ENCODE measurements around the gene FPR3. TPM values are rescaled to one million over a fixed set of nuclear protein-coding genes. Genes with fewer than 3 reads are reported as not detected.

FPR3 gene
- polyA plus RNA-seq, 1 donor from 2014 or later = not detected

DNA sequence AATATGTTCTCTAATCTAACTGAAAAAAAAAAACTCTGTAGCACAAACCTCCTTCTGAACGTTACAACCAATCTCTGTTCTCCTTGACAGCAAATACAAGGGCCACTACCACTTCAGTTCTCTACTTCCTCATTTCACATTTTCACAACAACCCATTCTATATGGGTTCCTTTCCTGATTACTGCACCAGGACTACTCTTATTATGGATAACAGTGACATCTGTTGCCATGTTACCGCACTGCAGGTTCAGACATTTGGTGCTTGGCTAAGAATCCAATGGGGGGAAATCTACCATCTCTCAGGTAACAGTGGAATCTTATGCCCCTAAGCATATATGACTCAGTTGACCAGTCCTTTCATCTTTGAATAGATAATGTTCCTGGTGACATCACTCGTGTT, 11.6 kb upstream of the FPR3 start:
- peaks cover 8% of the 10 kb centered on the region for H3K27me3 ChIP-seq (ENCODE audit: insufficient read depth, low read depth, low read length)

DNA sequence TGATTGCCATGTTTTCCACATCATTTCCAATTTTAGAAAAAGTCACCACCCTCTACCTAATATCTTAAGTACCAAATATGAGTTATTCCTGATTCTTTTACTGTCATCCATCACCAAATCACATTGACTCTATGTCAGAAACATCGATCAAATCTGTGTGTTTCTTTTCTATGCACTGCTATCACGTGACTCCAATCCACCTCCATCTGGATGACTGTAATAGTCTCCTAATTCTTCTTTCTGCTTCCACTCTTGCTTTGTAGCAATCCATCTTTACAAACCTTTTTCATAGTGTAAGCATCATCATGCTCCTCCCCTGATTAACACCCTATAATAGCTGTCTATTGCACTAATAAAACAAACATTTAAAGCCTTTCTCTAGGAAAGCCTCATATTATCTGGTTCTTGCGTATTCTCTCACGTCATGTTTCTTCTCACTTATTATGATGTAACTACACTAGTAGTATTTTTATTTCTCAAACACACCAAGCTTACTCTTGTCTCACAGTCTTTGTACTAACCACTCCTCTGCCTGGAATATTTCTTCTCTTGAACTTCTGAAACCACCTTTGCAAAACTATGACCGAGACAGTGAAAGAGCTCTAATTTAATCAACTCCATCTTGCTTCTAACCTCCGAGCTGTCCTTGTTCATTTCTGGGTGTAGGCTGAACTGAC, 10.7 kb upstream of the FPR3 start:
- Histone ChIP-seq H3K9ac (ENCODE audit: low read length) (no peak overlapping the region), H3K27ac (ENCODE audit: low read length) (no peak overlapping the region), H2AFZ (ENCODE audit: low read depth, low read length) (no peak overlapping the region), H3K4me3 (ENCODE audit: low read length) (no peak overlapping the region), H3K79me2 (replicated peaks; ENCODE audit: insufficient read depth, low read length) (no peaks in the 10 kb centered on the region), H3K36me3 (ENCODE audit: insufficient read depth, low read length) (no peaks in the 10 kb centered on the region), H4K20me1 (ENCODE audit: insufficient read depth) (no peaks in the 10 kb centered on the region), H3F3A (ENCODE audit: insufficient read depth, low read length, poor library complexity, severe bottlenecking) (no peaks in the 10 kb centered on the region), H3K9me2 (ENCODE audit: insufficient read depth, low read length) (no peaks in the 10 kb centered on the region), H3K27me3 (ENCODE audit: insufficient read depth, low read depth, low read length) (peaks cover 8% of the 10 kb centered on the region), H3K9me3 (ENCODE audit: low read length) (no peaks in the 10 kb centered on the region), H3K4me2 (ENCODE audit: low read length) (no peak overlapping the region)
- TF ChIP-seq MXI1 (conservative IDR thresholded peaks at IDR 0.05; ENCODE audit: poor library complexity, severe bottlenecking) (no peak), EP300 (conservative IDR thresholded peaks at IDR 0.05; ENCODE audit: poor library complexity, severe bottlenecking) (no peak), TAF1 (IDR thresholded peaks at IDR 0.05; ENCODE audit: low read depth) (no peak)

More for the DNA sequence above, 11.6 kb upstream of the FPR3 start:
- Histone ChIP-seq H3K4me2 (ENCODE audit: low read length) (no peak overlapping the region), H4K20me1 (ENCODE audit: insufficient read depth) (no peaks in the 10 kb centered on the region), H3K4me3 (ENCODE audit: low read length) (no peak overlapping the region), H2AFZ (ENCODE audit: low read depth, low read length) (no peak overlapping the region), H3K9me2 (ENCODE audit: insufficient read depth, low read length) (no peaks in the 10 kb centered on the region), H3K9ac (ENCODE audit: low read length) (no peak overlapping the region), H3K27ac (ENCODE audit: low read length) (no peak overlapping the region), H3K36me3 (ENCODE audit: insufficient read depth, low read length) (no peaks in the 10 kb centered on the region), H3K9me3 (ENCODE audit: low read length) (no peaks in the 10 kb centered on the region), H3K79me2 (replicated peaks; ENCODE audit: insufficient read depth, low read length) (no peaks in the 10 kb centered on the region), H3F3A (ENCODE audit: insufficient read depth, low read length, poor library complexity, severe bottlenecking) (no peaks in the 10 kb centered on the region)
- TF ChIP-seq, protein P1, sequence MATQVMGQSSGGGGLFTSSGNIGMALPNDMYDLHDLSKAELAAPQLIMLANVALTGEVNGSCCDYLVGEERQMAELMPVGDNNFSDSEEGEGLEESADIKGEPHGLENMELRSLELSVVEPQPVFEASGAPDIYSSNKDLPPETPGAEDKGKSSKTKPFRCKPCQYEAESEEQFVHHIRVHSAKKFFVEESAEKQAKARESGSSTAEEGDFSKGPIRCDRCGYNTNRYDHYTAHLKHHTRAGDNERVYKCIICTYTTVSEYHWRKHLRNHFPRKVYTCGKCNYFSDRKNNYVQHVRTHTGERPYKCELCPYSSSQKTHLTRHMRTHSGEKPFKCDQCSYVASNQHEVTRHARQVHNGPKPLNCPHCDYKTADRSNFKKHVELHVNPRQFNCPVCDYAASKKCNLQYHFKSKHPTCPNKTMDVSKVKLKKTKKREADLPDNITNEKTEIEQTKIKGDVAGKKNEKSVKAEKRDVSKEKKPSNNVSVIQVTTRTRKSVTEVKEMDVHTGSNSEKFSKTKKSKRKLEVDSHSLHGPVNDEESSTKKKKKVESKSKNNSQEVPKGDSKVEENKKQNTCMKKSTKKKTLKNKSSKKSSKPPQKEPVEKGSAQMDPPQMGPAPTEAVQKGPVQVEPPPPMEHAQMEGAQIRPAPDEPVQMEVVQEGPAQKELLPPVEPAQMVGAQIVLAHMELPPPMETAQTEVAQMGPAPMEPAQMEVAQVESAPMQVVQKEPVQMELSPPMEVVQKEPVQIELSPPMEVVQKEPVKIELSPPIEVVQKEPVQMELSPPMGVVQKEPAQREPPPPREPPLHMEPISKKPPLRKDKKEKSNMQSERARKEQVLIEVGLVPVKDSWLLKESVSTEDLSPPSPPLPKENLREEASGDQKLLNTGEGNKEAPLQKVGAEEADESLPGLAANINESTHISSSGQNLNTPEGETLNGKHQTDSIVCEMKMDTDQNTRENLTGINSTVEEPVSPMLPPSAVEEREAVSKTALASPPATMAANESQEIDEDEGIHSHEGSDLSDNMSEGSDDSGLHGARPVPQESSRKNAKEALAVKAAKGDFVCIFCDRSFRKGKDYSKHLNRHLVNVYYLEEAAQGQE (IDR thresholded peaks at IDR 0.05; ENCODE audit: borderline replicate concordance) = no peak
- TF ChIP-seq EP300 (conservative IDR thresholded peaks at IDR 0.05; ENCODE audit: poor library complexity, severe bottlenecking) (no peak), MXI1 (conservative IDR thresholded peaks at IDR 0.05; ENCODE audit: poor library complexity, severe bottlenecking) (no peak), EZH2 (IDR thresholded peaks at IDR 0.05; ENCODE audit: borderline replicate concordance, insufficient read depth, low read length, poor library complexity, severe bottlenecking) (no peak), TAF1 (IDR thresholded peaks at IDR 0.05; ENCODE audit: low read depth) (no peak), POLR2AphosphoS5 (IDR thresholded peaks at IDR 0.05) (no peak), RAD21 (conservative IDR thresholded peaks at IDR 0.05) (peak; percentile 41), SMC3 (conservative IDR thresholded peaks at IDR 0.05; ENCODE audit: poor library complexity) (no peak)
- TF ChIP-seq, protein P2, sequence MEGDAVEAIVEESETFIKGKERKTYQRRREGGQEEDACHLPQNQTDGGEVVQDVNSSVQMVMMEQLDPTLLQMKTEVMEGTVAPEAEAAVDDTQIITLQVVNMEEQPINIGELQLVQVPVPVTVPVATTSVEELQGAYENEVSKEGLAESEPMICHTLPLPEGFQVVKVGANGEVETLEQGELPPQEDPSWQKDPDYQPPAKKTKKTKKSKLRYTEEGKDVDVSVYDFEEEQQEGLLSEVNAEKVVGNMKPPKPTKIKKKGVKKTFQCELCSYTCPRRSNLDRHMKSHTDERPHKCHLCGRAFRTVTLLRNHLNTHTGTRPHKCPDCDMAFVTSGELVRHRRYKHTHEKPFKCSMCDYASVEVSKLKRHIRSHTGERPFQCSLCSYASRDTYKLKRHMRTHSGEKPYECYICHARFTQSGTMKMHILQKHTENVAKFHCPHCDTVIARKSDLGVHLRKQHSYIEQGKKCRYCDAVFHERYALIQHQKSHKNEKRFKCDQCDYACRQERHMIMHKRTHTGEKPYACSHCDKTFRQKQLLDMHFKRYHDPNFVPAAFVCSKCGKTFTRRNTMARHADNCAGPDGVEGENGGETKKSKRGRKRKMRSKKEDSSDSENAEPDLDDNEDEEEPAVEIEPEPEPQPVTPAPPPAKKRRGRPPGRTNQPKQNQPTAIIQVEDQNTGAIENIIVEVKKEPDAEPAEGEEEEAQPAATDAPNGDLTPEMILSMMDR (IDR thresholded peaks at IDR 0.05; ENCODE audit: poor library complexity, severe bottlenecking) = peak; percentile 47

All from neural cell (in vitro differentiated cells).